ENCODE measurements around the gene FEZF2.

DNA sequence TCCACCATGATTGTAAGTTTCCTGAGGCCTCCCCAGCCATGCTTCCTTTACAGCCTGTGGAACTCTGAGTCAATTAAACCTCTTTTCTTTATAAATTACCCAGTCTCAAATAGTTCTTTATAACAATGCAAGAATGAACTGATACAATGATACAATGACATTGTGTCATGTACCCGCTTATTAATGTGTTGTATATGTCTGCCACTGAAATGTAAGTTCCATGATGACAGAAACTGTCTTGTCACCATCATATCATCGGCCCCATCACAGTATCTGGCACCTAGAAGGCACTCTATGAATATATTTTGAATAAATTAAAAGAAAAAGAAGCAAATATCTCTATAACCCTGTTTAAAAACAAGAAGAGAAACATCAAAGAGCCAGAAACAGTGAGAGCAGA lies 29.6 kb downstream of the FEZF2 start:
- TF ChIP-seq POLR2A (IDR thresholded peaks at IDR 0.05; ENCODE audit: low read depth, low read length), result no peak
- TF ChIP-seq POLR2AphosphoS5 (IDR thresholded peaks at IDR 0.05; ENCODE audit: low read depth, low read length), result no peak
- TF ChIP-seq TAF1 (IDR thresholded peaks at IDR 0.05; ENCODE audit: borderline replicate concordance, low read depth, low read length), result no peak
